PC-3 (cell line): ENCODE data around the gene KIAA1217.

ENCODE experiments used
- EZH2 ChIP-seq: fragments of 300-600 bp; sonication (generic); IDR thresholded peaks from one replicate; pipeline ENCODE4 v1.6.1; 2017; ENCODE audit warnings: antibody characterized with exemption, mild to moderate bottlenecking, low read length; ENCODE audit not compliant: unreplicated experiment
- TF ChIP-seq, protein P1 (sequence below): fragments of 300-600 bp; sonication (generic); conservative IDR thresholded peaks from 2 replicates; pipeline ENCODE4 v1.5.1; 2017; ENCODE audit warnings: antibody characterized with exemption, low read depth, mild to moderate bottlenecking, low read length

DNA sequence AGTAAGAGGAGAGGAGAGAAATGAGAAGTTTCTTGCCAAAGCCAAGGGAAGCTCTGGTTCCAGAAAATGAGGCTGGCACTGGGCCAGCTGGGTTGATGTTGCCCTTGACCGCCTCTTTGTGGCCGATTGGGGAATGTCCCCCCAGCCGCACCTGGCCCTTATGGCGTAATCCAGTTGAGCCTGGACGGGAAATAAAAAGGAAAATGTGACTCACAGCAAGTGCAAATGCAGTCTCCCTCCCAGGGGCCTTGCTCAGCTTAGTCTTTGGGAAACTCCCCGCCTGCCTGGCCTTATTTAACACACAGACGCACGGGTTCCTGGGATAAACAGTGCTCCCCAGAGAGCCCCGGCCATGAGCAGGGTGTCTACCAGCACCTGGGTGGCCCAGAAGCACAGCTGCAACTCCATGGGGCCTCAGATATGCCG, 174.8 kb downstream of the KIAA1217 start:
- TF ChIP-seq, protein P1, sequence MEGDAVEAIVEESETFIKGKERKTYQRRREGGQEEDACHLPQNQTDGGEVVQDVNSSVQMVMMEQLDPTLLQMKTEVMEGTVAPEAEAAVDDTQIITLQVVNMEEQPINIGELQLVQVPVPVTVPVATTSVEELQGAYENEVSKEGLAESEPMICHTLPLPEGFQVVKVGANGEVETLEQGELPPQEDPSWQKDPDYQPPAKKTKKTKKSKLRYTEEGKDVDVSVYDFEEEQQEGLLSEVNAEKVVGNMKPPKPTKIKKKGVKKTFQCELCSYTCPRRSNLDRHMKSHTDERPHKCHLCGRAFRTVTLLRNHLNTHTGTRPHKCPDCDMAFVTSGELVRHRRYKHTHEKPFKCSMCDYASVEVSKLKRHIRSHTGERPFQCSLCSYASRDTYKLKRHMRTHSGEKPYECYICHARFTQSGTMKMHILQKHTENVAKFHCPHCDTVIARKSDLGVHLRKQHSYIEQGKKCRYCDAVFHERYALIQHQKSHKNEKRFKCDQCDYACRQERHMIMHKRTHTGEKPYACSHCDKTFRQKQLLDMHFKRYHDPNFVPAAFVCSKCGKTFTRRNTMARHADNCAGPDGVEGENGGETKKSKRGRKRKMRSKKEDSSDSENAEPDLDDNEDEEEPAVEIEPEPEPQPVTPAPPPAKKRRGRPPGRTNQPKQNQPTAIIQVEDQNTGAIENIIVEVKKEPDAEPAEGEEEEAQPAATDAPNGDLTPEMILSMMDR = peak; percentile 63
- TF ChIP-seq EZH2 = no peak
